GM11168 (cell line): Measurements from ENCODE around the gene HAUS1.
"Not testable (repeated sequence)": the region's sequence is repeated elsewhere in the genome, so short reads cannot be mapped to it uniquely, and the experiment has no call there.

Experiments used
- in situ Hi-C: fragments of 300-500 bp; cut with MboI; formaldehyde crosslinking; loops from one replicate; pipeline ENCODE4 v1.12.0; 2022; ENCODE audit warnings: low sequenced_read_pairs; ENCODE audit not compliant: unreplicated experiment

Gene HAUS1

DNA sequence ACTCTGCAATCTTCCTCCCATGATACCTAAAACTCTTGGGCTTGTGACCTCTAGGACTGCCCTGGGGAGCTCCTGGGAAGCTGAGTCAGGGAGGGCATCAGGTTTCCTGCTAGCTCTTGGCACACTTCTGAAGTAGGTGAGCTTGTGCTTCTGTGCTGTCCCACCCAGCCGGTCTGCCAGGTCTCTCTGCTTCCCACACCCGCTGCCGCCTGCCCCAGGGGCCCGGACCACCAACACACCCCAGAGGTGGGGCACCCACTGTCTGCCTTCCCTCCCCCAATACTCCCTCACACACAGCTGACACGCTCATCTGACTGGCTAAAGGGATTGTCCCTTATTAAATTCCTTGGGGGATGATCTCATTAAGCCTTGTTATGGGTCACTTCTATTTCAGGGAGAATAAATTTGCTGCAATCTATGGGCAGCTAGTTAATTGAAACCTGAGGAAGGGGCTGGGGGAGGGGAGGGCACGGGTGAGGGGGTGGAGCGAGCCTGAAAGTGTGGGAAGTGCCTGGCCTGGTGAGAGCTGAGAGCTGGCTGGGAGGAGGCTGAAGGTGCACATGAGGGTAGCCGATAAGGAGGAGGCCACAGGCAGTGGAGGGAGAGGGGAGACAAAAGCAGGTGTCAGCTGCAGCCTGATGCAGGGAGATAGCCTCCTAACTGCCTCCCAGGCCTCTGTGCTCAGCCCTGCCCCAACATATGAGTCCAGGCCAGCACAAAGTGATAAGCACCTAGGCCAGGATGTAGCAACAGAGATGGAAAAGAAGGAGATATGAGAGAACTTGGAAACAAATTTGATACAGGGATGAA, 48.8 kb downstream of the HAUS1 start:
- in situ Hi-C loops: no loop called here

DNA sequence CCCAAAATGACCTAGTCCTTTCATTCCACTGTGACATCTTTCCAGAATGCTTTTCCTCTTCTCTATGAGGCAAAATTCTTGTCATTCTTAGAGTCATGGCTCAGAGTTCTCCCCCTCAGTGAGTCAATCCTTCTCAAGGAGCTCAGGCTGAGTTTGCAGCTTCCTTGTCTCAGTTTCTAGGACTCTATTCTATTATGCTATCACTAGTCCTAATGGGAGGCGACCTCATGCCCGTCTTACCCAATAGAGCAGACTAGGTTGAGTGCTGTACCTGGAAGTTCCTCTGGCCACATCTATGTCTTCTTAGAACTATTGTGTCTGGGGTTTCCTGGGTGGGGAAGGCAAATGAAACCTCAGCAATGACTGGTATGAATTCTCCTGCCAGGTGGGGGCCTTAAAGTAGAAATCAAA, 51.5 kb downstream of the HAUS1 start:
- in situ Hi-C loops: no loop called here

DNA sequence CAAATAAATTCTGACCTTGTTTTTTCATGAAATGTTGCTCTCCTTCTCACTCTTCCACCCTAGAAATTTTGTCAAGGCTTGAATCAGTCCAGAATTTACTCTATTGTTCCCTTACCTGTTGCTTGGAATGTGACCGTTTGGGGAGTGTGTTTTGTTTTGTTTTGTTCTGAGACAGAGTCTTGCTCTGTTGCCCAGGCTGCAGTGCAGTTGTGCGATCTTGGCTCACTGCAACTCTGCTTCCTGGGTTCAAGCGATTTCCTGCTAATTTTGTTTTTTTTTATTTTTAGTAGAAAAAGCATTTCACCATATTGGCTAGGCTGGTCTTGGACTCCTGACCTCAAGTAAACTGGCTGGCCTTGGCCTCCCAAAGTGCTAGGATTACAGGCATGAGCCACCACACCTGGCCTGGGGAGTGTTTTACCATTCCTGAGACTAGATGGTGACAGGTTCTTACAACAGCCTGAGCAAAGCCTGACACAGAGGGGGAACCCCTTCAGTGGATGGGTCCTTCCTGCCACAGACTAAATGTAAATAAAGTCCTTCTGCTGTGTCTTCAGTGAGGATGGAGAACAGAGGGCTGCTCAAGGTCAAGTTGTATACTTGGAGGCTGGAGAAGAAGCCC, 52.0 kb downstream of the HAUS1 start:
- in situ Hi-C loops: no loop called here

DNA sequence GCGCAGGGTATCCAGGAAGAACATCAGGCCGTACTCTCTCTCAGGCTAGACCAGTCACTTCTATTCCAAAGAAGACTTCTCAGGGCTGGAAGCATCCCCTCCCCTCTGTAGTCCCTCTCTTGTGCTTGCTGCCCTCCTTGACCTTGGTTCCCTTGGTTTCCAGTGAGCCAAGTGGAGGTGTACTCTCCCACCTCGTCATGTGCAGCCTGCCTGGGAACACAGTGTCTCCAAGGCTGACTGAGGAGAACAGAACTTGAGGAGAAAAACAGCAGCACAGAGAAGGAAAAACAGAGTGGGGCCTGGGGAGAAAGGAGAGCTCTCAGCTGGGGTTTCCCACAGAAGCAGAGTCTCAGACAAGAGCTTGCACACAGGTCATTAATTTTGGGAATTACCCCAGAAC, 52.7 kb downstream of the HAUS1 start:
- in situ Hi-C loops: no loop called here

DNA sequence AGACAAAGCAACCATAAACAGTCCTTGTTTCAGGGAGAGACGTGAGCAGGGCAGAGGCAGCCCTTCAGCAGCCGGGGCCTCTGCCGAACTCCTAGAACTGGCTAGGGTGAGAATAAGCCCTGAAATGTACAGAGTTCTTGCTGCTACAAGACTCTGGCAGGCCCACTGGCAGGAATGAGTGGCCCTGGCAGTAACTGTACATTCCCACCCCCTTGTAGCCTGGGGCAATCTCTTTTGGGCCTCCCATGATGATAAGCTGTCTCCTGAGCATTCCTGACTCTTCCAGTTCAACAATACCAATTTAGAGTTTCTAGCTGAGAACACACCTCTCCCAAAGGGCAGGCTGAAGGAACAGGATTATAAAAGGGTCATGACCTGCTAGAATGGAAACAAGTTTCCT, 54.3 kb downstream of the HAUS1 start:
- in situ Hi-C loops: no loop called here

DNA sequence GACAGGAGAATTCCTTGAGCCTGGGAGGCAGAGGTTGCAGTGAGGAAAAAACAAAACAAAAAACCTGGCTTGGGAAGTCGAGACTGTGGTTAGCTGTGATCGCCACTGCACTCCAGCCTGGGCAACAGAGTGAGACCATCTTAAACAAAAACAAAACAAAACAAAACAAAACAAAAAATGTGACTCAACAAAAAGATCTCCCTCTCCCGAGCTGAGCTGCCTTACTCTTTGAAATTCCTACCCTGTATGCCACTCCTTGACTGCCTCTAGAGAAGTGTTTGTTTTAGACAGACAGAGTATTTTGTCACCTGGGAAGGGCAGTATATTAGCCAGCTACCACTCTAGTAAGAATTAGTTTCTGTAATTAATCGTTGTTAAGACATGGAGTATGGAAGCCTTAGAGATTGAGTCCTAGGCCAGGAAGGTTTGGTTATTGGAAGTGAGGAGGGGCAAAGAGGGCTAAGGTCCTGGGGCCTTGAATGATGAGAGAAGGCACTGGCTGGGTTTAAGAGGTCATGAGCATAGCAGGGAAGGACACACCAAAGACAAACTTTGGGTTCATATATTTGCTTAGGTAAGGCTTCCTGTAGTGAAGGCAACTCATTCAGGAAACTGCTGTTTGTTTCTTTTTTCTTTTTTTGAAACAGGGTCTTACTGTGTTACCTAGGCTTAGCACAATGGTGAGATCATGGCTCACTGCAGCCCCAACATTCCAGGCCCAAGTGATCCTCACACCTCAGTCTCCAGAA, 56.0 kb downstream of the HAUS1 start:
- in situ Hi-C loops: no loop called here

DNA sequence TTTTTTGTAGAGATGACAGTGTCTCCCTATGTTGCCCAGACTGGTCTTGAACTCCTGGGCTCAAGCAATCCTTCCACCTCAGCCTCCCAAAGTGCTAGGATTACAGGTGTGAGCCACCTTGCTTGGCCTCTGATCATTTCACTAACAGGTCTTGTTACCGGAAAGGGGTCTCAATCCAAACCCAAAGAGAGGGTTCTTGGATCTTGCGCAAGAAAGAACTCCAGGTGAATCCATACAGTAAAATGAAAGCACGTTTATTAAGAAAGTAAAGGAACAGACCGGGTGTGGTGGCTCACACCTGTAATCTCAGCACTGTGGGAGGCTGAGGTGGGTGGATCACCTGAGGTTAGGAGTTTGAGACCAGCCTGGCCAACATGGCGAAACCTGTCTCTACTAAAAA, 56.7 kb downstream of the HAUS1 start:
- in situ Hi-C loops: not testable (repeated sequence)

DNA sequence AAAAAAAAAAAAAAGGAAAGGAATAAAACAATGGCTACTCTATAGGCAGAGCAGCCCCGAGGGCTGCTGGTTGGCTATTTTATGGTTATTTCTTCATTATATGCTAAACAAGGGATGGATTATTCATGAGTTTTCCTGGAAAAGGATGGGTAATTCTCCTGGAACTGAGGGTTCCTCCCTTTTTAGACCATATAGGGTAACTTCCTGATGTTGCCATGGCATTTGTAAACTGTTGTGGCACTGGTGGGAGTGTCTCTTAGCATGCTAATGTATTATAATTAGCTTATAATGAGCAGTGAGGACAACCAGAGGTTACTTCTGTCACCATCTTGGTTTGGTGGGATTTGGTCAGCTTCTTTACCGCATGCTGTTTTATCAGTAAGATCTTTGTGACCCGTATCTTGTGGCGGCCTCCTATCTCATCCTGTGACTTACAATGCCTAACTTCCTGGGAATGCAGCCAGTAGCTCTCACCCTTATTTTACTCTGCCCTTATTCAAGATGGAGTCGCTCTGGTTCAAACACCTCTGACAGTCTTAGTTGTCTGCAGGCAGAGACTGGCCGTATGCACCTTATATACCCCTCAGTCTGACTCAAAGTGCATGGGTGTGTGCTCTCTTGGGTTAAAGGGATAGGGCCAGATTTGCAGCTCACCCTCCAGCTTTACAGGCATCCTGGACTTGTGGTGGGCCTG, 57.7 kb downstream of the HAUS1 start:
- in situ Hi-C loops: no loop called here

DNA sequence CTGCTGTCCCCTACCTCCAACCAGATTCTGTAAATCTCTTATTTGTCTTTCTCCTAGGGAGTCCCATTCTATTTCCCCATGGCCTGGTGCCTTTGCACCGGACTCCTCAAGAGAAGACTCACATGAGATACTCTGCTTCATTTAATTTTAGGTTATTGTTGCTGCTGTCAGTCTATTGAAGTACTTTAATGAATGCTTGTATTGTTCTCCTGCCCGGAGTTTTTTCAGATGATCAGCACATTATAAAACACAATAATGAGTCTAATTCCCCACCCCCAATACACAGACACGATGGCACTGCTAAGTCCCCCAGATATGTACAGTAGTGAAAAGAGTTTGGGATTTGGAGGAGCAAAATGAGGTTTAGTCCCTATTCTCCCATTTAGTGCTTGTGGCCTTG, 58.9 kb downstream of the HAUS1 start:
- in situ Hi-C loops: no loop called here

DNA sequence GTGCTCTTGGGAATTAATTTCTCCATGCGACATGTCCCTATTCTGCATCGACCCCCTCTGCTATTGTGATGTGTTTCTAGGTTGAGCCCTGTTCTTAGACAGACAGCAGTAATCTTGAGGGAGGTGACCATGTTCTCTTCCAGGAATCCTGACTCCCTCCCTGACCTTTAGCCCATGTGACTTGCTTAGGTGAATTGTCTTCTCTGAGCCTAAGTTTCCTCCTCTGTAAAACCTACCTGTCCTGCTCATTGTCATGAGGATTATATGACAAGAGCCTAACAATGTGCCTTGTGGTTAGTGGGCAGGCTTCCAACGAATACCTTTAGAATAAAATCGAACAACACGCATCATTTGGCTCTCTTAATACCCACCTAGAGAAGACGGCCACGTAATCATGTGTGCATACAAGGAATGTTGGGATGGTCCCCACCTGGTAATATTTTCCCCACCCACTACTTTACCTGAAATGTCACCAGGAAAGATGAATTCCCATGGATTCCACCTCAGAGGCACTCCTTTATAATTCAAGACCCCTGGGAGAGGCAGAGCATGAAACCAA, 59.8 kb downstream of the HAUS1 start:
- in situ Hi-C loops: no loop called here

DNA sequence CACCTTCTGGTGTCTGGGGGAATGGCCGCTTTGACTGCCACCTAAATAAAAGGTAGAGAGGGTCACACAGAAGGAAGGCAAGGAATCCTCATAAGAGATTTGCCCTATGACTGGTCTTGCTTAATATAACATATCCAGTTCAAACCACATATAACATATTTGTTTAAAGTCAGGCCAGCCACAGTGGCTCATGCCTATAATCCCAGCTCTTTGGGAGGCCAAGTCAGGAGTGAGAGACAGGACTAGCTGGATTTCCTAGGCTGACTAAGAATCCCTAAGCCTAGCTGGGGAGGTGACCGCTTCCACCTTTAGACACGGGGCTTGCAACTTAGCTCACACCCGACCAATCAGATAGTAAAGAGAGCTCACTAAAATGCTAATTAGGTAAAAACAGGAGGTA, 60.3 kb downstream of the HAUS1 start:
- in situ Hi-C loops: not testable (repeated sequence)

DNA sequence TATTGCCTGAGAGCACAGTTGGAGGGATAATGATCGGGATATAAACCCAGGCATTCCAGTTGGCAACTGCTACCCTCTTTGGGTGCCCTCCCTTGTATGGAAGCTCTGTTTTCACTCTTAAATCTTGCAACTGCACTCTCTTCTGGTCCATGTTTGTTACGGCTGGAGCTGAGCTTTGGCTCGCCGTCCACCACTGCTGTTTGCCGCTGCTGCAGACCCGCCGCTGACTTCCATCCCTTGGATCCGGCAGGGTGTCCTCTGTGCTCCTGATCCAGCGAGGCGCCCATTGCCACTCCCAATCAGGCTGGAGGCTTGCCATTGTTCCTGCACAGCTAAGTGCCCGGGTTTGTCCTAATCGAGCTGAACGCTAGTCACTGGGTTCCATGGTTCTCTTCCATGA, 60.7 kb downstream of the HAUS1 start:
- in situ Hi-C loops: no loop called here

DNA sequence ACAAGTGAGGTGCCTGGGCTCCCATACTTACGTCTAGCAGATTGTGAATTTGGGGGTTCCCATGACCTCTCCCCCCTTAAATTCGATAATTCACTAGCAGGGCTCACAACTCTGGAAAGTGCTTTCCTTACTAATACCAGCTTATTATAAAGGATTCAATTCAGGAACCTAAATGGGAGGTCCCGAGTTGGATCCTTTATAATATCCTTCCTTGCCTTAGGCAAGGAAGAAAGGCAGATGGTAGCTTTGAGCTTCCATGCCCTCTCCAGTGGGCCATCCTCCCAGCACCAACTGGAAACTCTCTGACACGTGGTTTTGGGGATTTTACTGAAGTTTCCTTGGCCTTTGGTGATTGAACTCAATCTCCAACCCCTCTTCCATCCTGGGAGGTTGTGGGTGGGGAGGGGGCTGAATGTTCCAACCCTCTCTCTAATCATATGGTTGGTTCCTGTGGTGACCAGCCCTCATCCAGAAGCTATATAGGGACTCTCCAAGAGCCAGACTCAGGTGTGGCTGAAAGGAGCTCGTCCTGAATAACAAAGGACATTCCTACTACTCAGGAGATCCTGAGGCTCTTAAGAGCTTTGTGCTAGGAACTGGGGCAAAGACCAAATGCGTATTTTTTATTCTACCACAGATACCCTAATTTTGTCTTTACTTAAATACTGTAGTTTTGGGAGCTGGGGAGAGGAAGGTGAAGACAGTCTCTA, 62.2 kb downstream of the HAUS1 start:
- in situ Hi-C loops: no loop called here

DNA sequence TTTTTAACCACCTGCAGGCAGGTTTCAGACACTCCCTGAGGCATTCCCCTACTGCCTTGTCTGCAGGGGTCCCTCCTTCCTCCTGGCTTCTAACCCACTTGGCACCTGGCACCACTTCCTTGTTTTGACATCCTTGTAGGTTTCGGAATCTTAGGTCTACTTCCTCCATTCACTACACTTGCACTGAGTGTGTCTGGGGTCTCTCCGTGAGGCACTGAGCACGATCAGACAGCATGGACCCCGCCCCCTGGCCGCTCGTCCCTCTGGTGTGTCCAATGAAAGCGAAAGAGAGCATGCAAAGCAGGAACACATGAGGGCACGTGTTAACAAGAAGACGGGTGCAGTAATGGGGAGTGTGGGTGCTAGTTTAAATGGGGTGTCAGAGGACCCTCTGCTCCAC, 63.8 kb downstream of the HAUS1 start:
- in situ Hi-C loops: no loop called here

DNA sequence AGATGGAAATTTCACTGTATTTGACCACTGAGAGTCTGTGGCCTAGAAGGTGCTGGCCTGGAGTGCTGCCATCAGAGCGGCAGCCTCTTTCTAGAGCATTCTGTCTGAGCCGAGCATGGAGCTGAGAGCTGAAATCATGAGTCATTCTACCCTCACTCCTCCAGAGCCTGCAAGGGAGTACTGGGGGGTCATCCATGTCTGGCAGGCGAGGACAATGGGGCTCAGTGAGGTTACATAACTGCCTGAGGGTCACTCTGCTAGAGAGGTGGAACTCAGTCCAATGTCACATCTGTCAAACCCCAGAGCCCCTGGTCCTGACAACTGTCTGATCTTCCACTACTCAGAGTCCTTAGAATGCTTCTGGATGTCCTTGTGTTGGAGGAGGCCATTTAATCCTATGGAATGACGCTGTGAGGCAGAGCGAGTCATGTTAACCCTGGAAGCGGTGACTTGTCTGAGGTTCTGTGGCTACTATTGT, 65.3 kb downstream of the HAUS1 start:
- in situ Hi-C loops: no loop called here

DNA sequence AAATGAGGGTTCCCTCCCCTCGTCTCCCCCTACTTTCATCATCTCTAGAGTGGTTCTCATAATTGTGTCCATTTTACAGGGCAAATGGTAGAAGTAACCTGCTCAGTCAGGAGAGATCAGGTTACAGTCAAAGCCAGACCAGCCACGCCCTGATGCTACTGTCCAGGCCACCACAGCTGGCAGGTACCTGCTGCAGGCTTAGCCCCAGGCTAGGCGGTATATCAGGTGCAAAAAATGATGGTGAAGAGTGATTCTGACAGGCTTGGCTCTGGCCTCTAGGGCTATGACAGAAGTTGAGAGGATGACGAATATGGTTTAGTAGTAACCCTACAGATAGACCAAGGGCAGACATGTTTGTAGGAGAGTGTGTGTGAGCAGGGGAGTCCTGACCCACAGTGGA, 67.1 kb downstream of the HAUS1 start:
- in situ Hi-C loops: no loop called here

DNA sequence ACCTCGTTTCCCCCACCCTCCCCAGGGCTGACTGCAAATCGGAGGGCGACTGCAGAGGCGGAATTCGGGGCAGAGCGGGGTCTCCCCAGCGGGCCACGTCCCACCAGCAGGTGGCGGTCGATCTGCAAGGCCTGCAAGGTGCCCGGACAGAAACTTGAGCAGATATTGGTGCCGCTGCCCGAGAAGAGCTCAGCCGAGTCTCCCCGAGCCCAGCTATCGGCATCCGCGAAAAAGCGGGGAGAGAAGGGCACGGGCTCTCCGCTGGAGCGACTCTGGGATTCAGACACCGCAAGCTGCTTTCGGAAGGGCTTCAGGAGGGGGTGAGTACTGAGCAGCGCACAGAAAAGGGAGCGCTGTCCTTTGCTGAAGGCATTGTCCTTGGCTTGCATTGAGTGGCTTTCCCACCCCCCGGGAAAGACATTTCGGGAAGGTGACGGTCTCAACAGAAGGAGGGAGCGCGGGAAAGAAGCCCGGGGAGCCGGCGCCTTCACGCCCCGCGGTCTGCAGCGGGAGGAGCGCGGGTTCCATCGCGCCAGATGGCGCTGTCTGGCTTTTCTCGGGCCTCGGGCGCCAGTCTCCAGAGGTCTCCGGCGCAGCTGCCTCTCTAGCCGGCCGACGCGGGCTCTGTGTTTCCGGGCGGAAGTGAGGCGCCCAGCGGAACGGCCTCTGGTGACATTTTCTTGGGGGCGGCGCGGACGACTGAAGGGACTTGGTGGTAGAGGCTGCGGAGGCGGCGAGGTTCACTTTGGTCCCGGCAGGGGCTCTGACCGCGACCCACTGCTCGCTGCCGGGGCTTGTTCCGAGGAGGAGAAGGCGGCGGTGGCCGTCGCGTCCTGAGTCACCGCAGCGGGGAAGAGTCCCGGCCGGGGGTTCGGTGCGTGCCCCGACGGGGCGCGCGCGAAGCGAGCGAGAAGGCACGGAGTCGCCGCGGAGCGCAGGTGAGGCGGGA, 69.5 kb downstream of the HAUS1 start:
- in situ Hi-C loops: no loop called here

DNA sequence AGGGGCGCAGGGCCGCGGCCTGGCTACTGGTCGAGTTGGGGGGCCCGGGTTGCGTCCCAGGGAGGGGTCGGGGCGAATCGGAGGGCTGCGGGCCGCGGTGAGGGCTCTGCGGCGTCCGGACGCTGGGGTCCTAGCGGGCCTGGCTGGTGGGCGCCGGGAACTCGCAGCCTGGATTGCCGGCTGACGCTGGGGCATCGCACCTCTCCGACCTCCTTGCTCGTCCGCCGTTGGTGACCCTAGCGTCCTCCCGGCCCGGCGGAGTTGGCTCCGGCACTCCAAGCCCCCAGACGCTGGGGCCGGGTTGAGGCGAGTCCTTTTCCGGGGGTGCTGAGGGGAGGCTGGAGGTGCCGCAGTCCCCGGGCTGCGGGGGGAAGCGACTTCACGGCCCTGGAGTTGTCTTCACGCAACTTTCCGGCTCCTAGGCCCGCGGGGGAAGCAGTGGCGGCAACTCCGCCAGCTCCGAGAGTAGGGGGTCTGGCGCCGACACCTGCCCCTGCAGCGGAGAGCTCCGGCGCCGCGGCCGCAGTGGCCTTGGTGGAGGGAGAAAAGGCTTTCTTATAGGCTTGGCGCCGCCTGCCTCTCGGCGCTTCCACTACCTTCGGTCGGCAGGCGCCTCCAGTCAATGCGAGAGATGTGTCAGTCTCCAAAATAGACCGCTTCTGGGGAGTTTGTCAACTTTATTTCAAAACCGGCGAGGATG, 70.3 kb downstream of the HAUS1 start:
- in situ Hi-C loops: no loop called here
